ENCODE results near the gene CSF1.
"Not testable (repeated sequence)": the region's sequence is repeated elsewhere in the genome, so short reads cannot be mapped to it uniquely, and the experiment has no call there.

The CSF1 gene

GRCh38 chr1:109937738-109938137 is 27.1 kb downstream of the CSF1 start:
- DNase-seq (ENCODE audit: low spot score), result no peak

- no peak for DNase-seq (ENCODE audit: low spot score)
Measured at GRCh38 chr1:109938556-109938955, 27.9 kb downstream of the CSF1 start.

- no peak for DNase-seq (ENCODE audit: low spot score)
Measured at GRCh38 chr1:109942434-109942833, 31.8 kb downstream of the CSF1 start.

- DNase-seq (ENCODE audit: low spot score), result no peak
Measured at GRCh38 chr1:109944541-109944940, 33.9 kb downstream of the CSF1 start.

GRCh38 chr1:109946511-109946910 is 35.9 kb downstream of the CSF1 start:
- no peak for DNase-seq (ENCODE audit: low spot score)

GRCh38 chr1:109947582-109948284 is 37.1 kb downstream of the CSF1 start:
- no peak for DNase-seq (ENCODE audit: low spot score)

GRCh38 chr1:109948285-109948630 is 37.6 kb downstream of the CSF1 start:
- DNase-seq (ENCODE audit: low spot score), result no peak

- DNase-seq (ENCODE audit: low spot score), result no peak
Measured at GRCh38 chr1:109950038-109950437, 39.4 kb downstream of the CSF1 start.

- no peak for DNase-seq (ENCODE audit: low spot score)
Measured at GRCh38 chr1:109950509-109950908, 39.9 kb downstream of the CSF1 start.

- not testable (repeated sequence) for DNase-seq (ENCODE audit: low spot score)
Measured at GRCh38 chr1:109951501-109951900, 40.9 kb downstream of the CSF1 start.

- no peak for DNase-seq (ENCODE audit: low spot score)
Measured at GRCh38 chr1:109954041-109954512, 43.4 kb downstream of the CSF1 start.

- no peak for DNase-seq (ENCODE audit: low spot score)
Measured at GRCh38 chr1:109959632-109959973, 49.0 kb downstream of the CSF1 start.

- DNase-seq (ENCODE audit: low spot score), result no peak
Measured at GRCh38 chr1:109959974-109960744, 49.5 kb downstream of the CSF1 start.

- DNase-seq (ENCODE audit: low spot score), result no peak
Measured at GRCh38 chr1:109960745-109961094, 50.1 kb downstream of the CSF1 start.

- DNase-seq (ENCODE audit: low spot score), result no peak
Measured at GRCh38 chr1:109963864-109964263, 53.2 kb downstream of the CSF1 start.

GRCh38 chr1:109969146-109969829 is 58.6 kb downstream of the CSF1 start:
- no peak for DNase-seq (ENCODE audit: low spot score)

- no peak for DNase-seq (ENCODE audit: low spot score)
Measured at GRCh38 chr1:109969907-109970306, 59.3 kb downstream of the CSF1 start.

- DNase-seq (ENCODE audit: low spot score), result no peak
Measured at GRCh38 chr1:109971559-109971958, 60.9 kb downstream of the CSF1 start.

- no peak for DNase-seq (ENCODE audit: low spot score)
Measured at GRCh38 chr1:109974191-109974590, 63.5 kb downstream of the CSF1 start.

GRCh38 chr1:109975718-109976117 is 65.1 kb downstream of the CSF1 start:
- no peak for DNase-seq (ENCODE audit: low spot score)

GRCh38 chr1:109976762-109977161 is 66.1 kb downstream of the CSF1 start:
- DNase-seq (ENCODE audit: low spot score), result no peak

- DNase-seq (ENCODE audit: low spot score), result no peak
Measured at GRCh38 chr1:109977225-109977624, 66.6 kb downstream of the CSF1 start.

- no peak for DNase-seq (ENCODE audit: low spot score)
Measured at GRCh38 chr1:109977657-109978378, 67.2 kb downstream of the CSF1 start.
